ENCODE data around the gene BMI1.
A peak's percentile ranks its signal among the peaks of the same experiment; 100 is the strongest.
"Not testable (repeated sequence)": the region's sequence is repeated elsewhere in the genome, so short reads cannot be mapped to it uniquely, and the experiment has no call there.

Gene BMI1

GRCh38 chr10:22320591-22321155, at the start of gene BMI1:
BMI1 (plus strand) TSS chr10:22321099; CDS start chr10:22326450, 5,351 bp downstream.
- DNase-seq (ENCODE audit: low read depth): peak; percentile 63

GRCh38 chr10:22271786-22272185, 49.1 kb upstream of the BMI1 start:
- peak; percentile 3 for DNase-seq (ENCODE audit: low read depth)

- no peak for DNase-seq (ENCODE audit: low read depth)
These were observed 42.5 kb upstream of the BMI1 start for GRCh38 chr10:22278441-22278782.

GRCh38 chr10:22280078-22280477, 40.8 kb upstream of the BMI1 start:
- no peak for DNase-seq (ENCODE audit: low read depth)

- DNase-seq (ENCODE audit: low read depth): no peak
These were observed 35.8 kb upstream of the BMI1 start for GRCh38 chr10:22285130-22285529.

GRCh38 chr10:22293747-22294404, 27.0 kb upstream of the BMI1 start:
- no peak for DNase-seq (ENCODE audit: low read depth)

GRCh38 chr10:22294694-22295093, 26.2 kb upstream of the BMI1 start:
- DNase-seq (ENCODE audit: low read depth): no peak

- DNase-seq (ENCODE audit: low read depth): no peak
These were observed 19.7 kb upstream of the BMI1 start for GRCh38 chr10:22301193-22301592.

- DNase-seq (ENCODE audit: low read depth): no peak
These were observed 17.4 kb upstream of the BMI1 start for GRCh38 chr10:22303461-22303860.

- DNase-seq (ENCODE audit: low read depth): no peak
These were observed 15.2 kb upstream of the BMI1 start for GRCh38 chr10:22305721-22306120.

- DNase-seq (ENCODE audit: low read depth): no peak
These were observed 12.5 kb upstream of the BMI1 start for GRCh38 chr10:22308390-22308789.

GRCh38 chr10:22309180-22310000, 11.5 kb upstream of the BMI1 start:
- DNase-seq (ENCODE audit: low read depth): no peak

- not testable (repeated sequence) for DNase-seq (ENCODE audit: low read depth)
These were observed 10.9 kb upstream of the BMI1 start for GRCh38 chr10:22310012-22310411.

GRCh38 chr10:22310928-22311327, 10.0 kb upstream of the BMI1 start:
- DNase-seq (ENCODE audit: low read depth): no peak

GRCh38 chr10:22314852-22315251, 6.0 kb upstream of the BMI1 start:
- DNase-seq (ENCODE audit: low read depth): no peak

GRCh38 chr10:22315455-22316285, 5.2 kb upstream of the BMI1 start:
- DNase-seq (ENCODE audit: low read depth): no peak

- peak; percentile 78 for DNase-seq (ENCODE audit: low read depth)
These were observed 4.4 kb upstream of the BMI1 start, which contains the start of gene COMMD3 for GRCh38 chr10:22316286-22317075. COMMD3 (plus strand) TSS chr10:22316388; CDS start chr10:22316418, 30 bp downstream.

- no peak for DNase-seq (ENCODE audit: low read depth)
These were observed 3.9 kb upstream of the BMI1 start for GRCh38 chr10:22317076-22317370.

GRCh38 chr10:22317771-22318565, 2.9 kb upstream of the BMI1 start:
- DNase-seq (ENCODE audit: low read depth): no peak

- DNase-seq (ENCODE audit: low read depth): no peak
These were observed 2.1 kb upstream of the BMI1 start for GRCh38 chr10:22318772-22319171.

- no peak for DNase-seq (ENCODE audit: low read depth)
These were observed 1.3 kb upstream of the BMI1 start for GRCh38 chr10:22319547-22319979.

All from activated T-cell treated with anti-CD3 and anti-CD28 coated beads for 48 hours (primary cell).